Testis (tissue), 3 donors: ENCODE data around the gene AHR. TPM values are rescaled to one million over a fixed set of nuclear protein-coding genes. Genes with fewer than 3 reads are reported as not detected.

ENCODE experiments used
- DNase-seq: peaks from one replicate; pipeline ENCODE4 v3.0.0-alpha.2; 2019
- H3K27ac ChIP-seq, 2 donors: fragments of 200-600 bp; sonication (generic); one replicate each; pipeline ENCODE4 v1.5.1; 2019
- H3K27me3 ChIP-seq: fragments of 200-600 bp; sonication (generic); one replicate; pipeline ENCODE4 v1.5.1; 2019
- H3K36me3 ChIP-seq: fragments of 200-600 bp; sonication (generic); one replicate; pipeline ENCODE4 v1.5.1; 2017; ENCODE audit warnings: low read depth; ENCODE audit errors: missing control alignments
- H3K4me1 ChIP-seq: fragments of 200-600 bp; sonication (generic); one replicate; pipeline ENCODE4 v1.5.1; 2019
- H3K4me3 ChIP-seq, 2 donors: fragments of 200-600 bp; sonication (generic); one replicate each; pipeline ENCODE4 v1.5.1; 2017 to 2019
- H3K9me3 ChIP-seq: fragments of 200-600 bp; sonication (generic); one replicate; pipeline ENCODE4 v1.5.1; 2017
- CTCF ChIP-seq, 3 experiments: fragments of 450-650 bp in 2 of 3; fragments of 200-600 bp in 1 of 3; sonication (generic) in 1 of 3; IDR thresholded peaks; one replicate each; pipeline ENCODE4 v1.5.1; 2016 to 2019; ENCODE audit warnings: antibody characterized with exemption in 3 of 3, mild to moderate bottlenecking in 2 of 3, moderate library complexity in 1 of 3
- POLR2A ChIP-seq: fragments of 450-650 bp; IDR thresholded peaks from one replicate; pipeline ENCODE4 v1.6.1; 2017; ENCODE audit warnings: antibody characterized with exemption, mild to moderate bottlenecking, moderate library complexity
- WGBS, 2 donors: methylation state at CpG; one replicate each; pipeline ENCODE4 v1.1.5; 2018; 5-methylcytosine and 5-hydroxymethylcytosine counted together
- intact Hi-C: fragments of 100-400 bp; cut with DNase I; formaldehyde crosslinking; loops from one replicate; pipeline ENCODE4 v1.15.1; 2023; ENCODE audit warnings: low total_unique reads
- polyA plus RNA-seq: library from polyadenylated mRNA; stranded (reverse); fragments of 350-450 nt; fragmentation: Illumina TruSeq; extraction: RNeasy Lipid Tissue Mini Kit (QIAGEN cat#74804); gene quantifications from one replicate; pipeline ENCODE4 v1.2.3, GENCODE V29; 2014; ENCODE audit warnings: low read depth, low replicate concordance; ENCODE audit not compliant: insufficient read depth
- total RNA-seq, 2 donors: library from RNA; depleted of rRNA; stranded (reverse); fragments of >200 nt; gene quantifications; one replicate each; pipeline ENCODE4 v1.2.3, GENCODE V29; 2016

The AHR gene
- total and polyA plus RNA-seq, 3 donors from 2014 or later, result 12.3 to 48.9 (median 28.4) TPM

GRCh38 chr7:17298840-17299482 lies 509 bp downstream of the AHR start:
- intact Hi-C loops, result no loop called here
- no peak for TF ChIP-seq POLR2A
- no peak for TF ChIP-seq CTCF (IDR thresholded peaks at IDR 0.05)
- no peaks in the 10 kb centered on the region for H3K27me3 ChIP-seq
- peaks cover 17% of the 10 kb centered on the region for H3K4me1 ChIP-seq
- DNase-seq, result peak; percentile 59
- H3K4me3 ChIP-seq, result peak overlapping the region; percentile 67 to 98
- WGBS, 2 donors, result 0% methylated on average over 6 to 44 of the region's 81 CpGs
- H3K27ac ChIP-seq, result peak overlapping the region; percentile 89 to 90
- H3K36me3 ChIP-seq, result no peaks in the 10 kb centered on the region
- no peaks in the 10 kb centered on the region for H3K9me3 ChIP-seq

- TF ChIP-seq CTCF (IDR thresholded peaks at IDR 0.05) (no peak), POLR2A (no peak)
- Histone ChIP-seq H3K4me1 (peaks cover 17% of the 10 kb centered on the region), H3K27me3 (no peaks in the 10 kb centered on the region), H3K36me3 (no peaks in the 10 kb centered on the region), H3K9me3 (no peaks in the 10 kb centered on the region), H3K27ac (peak overlapping the region; percentile 89 to 90), H3K4me3 (peak overlapping the region; percentile 67 to 98)
- 5 to 12% methylated on average over 13 of the region's 13 CpGs for WGBS, 2 donors
- peak; percentile 34 for DNase-seq
- intact Hi-C loops, result no loop called here
Measured at GRCh38 chr7:17299483-17299991, 1.1 kb downstream of the AHR start.

GRCh38 chr7:17300012-17300411 lies 1.6 kb downstream of the AHR start:
- Histone ChIP-seq H3K36me3 (no peaks in the 10 kb centered on the region), H3K4me3 (peak overlapping the region; percentile 67 to 98), H3K27me3 (no peaks in the 10 kb centered on the region), H3K4me1 (peaks cover 17% of the 10 kb centered on the region), H3K27ac (peak overlapping the region in 1 of 2 donors; percentile 22), H3K9me3 (no peaks in the 10 kb centered on the region)
- intact Hi-C loops, result no loop called here
- TF ChIP-seq POLR2A (no peak), CTCF (IDR thresholded peaks at IDR 0.05) (no peak)
- DNase-seq, result no peak
- WGBS, 2 donors, result 25 to 28% methylated on average over 5 of the region's 5 CpGs

GRCh38 chr7:17300437-17300836 lies 2.0 kb downstream of the AHR start:
- 48 to 60% methylated on average over 1 of the region's 1 CpG for WGBS, 2 donors
- H3K36me3 ChIP-seq, result no peaks in the 10 kb centered on the region
- intact Hi-C loops, result no loop called here
- TF ChIP-seq CTCF (IDR thresholded peaks at IDR 0.05), result no peak
- TF ChIP-seq POLR2A, result no peak
- peak overlapping the region in 1 of 2 donors; percentile 22 for H3K27ac ChIP-seq
- H3K4me1 ChIP-seq, result peaks cover 17% of the 10 kb centered on the region
- no peak for DNase-seq
- H3K4me3 ChIP-seq, result peak overlapping the region; percentile 67 to 98
- H3K9me3 ChIP-seq, result no peaks in the 10 kb centered on the region
- no peaks in the 10 kb centered on the region for H3K27me3 ChIP-seq
